EL (cell line): ENCODE measurements around the gene MYL5.
"Not testable (repeated sequence)": the region's sequence is repeated elsewhere in the genome, so short reads cannot be mapped to it uniquely, and the experiment has no call there.

Experiments used
- DNase-seq: peaks from one replicate; pipeline ENCODE4 v3.0.0-alpha.2; 2016

MYL5 gene

DNA sequence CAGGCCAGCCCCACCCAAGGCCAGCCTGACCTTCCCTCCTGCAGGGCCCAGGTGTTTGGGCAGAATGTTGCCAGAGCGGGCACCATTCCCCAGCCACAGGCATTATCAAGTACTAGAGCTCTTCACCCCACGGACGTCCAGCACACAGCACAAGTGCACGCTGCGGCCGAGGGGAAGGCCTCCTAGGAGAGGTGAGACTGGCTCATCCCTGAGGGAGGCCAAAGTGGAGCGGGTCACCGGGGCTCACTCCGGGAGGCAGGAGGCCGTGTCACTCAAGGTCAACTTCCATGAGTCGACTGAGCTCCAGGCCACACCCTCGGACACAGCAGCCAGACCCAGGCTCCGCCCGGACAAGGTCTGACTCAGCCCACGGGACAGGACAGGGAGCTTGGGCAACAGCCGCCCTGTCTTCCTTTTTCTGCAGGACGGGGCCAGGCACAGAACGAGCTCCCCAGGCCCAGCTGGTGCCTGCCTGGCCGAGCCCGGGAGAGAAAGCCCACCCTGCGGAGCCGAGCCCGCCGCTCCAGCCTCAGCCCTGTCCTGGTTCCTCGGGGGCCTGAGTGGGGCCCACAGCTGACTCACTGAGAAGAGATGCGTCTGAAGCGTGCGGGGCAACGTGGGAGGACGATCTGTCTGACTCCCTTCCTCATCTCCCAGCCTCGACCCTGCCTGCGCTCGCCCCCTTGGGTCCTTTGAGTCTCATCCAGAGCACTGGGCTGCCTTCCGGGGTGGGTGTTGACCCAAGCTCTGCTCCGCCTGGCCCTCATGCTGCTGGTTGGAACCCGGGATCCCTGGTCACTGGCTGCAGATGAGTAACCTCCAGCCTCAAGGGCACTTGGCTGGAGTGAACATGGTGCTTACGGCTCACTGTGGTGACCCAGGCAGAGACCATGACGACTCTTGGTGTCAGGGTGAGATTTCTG is 13.0 kb downstream of the MYL5 start:
- peak; percentile 91 for DNase-seq

DNA sequence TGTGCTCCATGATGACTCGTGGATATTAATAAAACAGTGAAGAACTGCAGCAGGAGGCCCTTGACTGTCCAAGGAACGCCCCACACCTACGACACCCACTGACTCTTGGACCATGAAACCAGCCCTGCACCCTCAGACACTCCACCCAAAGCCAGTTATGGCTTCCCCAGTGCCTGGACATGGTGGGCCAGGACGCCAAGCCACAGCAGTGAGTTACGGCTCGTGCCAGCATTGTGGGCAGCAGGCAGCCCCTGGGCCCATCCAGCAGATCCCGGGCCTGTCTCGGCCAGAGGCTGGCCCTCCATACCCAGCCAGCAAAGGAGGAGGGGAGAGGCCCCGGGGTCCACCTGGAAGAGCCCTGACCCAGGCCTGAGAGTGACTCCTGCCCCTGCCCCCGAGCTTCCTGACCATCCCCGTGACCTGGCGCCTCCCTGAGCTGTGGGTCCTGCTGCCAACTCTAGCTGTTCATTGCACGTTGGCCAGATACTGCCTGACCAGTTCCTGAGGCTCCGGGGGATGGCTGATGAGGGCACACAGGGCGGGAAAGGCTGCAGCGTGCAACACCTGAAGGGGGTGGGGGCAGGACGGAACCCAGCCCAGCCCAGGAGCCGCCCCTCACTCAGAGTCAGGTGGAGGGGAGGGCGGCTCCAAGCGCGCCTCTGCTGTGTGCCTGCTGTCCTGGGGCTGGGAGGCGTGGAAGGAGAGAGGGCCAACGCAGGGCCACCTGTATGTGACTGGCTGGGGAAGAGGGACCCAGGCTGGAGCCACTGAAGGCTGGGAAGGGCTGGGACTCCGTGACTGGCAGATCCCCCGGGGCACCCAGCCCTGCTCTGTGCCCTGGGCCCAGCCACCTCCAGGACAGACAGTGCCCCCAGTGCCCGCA is 13.9 kb downstream of the MYL5 start:
- no peak for DNase-seq

DNA sequence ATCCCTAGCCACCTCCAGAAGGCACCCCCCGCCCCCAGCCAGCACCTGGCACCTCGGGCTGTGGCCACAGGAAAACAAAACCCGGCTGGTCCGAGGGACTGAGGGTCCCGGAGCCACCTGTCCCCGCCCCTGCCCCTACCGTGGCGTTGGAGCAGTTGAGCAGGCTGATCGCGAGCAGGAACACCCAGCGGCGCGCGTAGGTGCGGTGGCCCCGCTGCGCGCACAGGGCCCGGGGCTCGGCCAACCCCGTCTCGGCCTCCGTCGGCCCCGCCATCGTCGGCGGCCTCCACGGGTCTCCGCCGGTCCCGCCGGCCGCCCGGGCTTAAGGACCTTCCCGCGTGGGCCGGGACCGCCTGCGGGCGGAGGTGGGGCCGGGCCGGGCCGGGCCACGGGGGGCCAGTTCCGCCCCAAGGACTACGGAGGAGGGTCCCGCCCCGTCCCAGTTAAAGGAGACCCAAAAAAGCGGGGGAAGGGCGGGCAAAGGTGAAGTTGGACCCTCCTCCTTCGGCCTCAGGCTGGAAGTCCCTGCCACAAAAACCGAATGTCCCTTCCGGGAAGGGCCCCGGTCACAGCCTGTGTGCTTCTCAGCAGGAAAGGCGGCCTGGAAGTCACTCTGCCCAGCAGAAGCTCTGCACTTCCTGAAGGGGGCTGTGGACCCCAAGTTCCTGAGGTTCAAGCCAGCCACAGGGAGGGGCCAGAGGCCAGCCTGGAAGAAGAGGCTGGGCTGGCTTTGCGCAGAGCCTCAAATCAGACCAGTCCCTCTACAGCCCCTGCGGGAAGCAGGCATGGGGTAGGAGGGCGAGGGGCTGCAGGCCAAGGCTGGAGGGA is 14.7 kb downstream of the MYL5 start, which contains the start of gene SLC49A3:
Gene SLC49A3, minus strand, starts transcription at position 298 of the 828 bp plus-strand sequence. Its CDS starts 24 bp downstream, at position 274.
- DNase-seq: no peak

DNA sequence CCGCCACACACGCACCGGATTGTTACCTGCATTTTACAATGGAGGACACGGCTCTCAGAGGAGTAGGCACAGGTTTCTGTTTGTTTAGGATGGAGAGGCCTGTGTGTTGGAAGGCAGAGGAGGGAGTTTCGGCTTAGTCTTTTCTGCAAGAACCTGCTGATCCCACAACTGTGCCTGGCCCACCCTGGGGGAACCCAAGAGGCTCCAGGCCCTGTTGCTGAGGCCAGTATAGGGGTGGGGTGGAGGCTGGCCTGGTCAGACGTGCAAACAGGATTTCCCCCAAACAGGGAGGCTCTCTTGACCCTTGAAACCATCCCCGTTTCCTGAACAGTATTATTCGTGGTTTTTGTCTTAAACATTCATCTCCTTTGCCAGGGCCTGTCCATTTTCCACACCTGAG is 15.4 kb downstream of the MYL5 start:
- DNase-seq: no peak

DNA sequence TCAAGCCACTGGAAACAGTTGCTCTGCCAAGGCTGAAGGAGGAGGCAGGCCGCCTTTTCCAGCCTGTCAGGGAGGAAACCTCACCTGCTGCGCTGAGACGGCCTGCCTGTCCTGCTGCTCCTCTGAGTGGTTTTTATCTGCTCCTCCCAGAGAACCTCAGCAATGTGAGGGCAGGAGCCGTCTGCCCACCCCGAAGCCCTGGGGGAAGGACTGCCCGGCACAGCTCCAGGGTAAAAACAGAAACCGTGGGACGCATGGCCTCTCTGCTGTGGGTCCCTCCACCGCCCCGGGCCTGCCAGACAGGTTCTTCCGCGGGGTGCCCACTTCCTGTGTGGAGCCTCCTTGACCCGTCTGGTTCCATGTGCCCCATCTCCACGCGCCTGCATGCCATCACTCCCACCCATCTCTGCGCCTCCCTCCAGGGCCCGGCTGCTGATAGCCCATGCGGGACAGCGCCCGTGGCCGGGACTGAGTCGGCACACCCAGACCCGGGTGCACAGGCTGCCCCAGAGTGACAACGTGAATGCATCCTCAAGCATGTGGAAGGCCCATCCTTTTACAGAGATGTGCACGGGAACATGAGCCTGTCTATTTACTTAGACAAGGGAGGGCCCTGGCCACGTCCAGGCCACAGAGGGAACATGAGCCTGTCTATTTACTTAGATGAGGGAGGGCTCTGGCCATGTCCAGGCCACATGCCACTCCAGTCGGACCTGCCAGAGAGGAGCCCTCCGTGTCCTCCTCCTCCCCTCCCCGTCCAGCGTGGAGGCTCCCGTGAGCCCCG is 18.6 kb downstream of the MYL5 start:
- no peak for DNase-seq

DNA sequence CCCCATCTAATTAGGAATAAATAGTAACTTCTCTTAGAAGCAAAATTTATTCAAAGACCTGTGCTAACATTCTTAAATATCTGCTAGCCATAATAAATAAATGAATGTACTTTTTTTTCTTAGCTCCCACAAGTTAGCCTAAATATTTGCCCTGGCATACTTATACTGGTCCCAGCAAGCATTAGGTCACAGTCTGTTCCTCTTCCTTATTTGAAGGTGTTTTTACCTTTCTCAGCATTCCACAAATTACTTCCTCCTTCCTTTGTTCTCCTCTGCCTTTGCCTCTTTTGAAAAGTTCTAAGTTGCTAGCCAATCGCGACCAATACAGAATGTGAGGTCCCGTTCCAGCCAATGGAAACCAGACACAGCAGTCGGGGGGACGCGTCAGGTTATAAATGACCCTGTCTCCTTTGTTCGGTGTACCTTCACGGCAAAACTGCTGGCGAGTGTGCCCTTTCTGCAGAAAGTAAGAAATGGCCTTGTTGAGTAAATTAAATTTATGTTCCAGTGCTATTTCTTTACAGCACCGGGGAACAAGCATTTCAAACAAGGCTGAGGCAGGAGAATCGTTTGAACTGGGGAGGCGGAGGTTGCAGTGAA is 20.1 kb downstream of the MYL5 start:
- not testable (repeated sequence) for DNase-seq

DNA sequence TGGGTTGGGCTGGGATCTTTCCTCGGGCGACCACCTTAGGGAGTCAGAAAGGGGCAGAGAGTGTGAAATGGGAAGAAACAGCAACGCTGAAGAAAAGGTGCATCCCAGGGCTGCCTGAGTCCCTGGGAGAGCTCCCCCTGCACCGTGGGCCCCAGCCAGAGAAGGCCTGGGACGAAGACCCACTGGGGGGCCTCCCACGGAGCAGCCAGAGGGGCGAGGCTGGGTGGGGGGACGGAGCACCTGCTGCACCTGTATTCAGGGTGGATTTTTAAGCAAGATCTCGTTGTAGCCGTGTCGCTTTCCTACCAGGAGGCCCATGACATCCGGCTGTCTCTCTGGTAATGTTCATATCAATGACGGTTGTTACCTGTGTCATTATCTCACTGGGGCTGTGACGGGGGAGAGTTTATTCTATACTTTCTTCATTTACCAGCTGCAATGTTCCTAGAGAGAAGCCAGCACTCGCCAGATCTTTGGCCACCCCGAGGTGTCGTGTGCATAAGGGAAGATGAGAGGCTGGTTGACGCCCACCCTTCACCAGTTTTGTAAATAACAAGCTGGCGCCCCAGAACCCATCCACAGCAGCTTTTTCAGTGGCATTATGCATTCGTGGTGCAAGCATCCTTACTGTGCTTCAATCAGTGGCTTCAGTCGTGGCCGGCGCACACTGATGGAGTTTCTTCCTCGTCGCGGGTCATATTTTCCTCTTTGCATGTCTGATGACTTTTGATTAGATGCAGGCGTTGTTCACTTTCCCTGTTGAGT is 25.7 kb downstream of the MYL5 start:
- DNase-seq: no peak

DNA sequence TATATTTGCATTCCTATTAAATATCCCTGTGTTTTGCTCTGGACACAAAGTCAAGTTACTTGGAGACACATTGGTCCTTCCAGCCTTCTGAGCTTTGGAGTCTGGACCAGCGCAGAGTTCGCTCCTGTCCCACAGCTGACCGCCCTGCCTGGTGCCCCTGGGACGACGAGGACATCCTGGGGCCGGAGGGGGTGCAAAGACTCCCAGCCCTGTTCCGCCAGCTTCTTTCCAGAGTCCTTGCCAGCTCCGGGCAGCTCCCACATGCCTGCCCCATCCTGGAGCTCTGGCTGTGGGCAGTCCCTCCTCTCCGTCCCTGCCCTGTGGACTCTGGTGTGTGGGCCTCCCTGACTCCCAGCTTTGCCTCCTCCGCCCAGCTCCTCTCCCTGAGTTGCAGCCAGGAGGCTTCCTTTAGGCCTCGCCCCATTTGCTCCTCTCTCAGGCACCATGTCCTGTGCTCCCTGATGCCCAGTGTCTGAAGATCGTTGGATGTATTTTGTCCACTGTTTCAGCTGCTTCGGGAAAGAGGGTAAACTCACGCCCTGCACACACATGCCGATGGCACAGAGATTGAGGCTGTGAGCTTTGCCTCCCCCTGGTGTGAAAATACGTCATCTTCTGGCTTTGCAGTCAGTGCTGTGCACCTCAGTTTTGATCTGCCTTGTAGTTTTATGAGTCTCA is 26.4 kb downstream of the MYL5 start:
- no peak for DNase-seq

DNA sequence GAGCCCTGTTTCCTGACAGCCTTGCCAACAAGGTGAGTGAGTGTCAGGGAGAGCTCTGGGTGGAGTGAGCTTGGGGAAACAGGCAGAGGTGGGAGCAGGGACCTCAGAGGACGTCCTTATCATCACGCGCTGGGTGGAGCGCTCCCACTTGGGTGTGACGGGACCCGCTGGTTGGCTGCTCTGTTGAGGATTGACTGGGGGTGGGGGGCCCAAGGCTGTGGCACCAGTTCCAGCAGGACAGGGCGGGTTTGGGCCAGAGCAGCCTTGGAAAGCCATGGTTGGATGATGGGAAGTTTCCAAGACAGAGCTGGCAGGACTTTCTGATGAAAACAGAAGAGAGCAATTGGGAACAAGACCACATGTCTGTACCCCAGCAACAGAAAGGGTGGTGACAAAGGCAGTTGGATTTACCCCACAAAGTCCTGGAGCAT is 28.3 kb downstream of the MYL5 start:
- DNase-seq: no peak

DNA sequence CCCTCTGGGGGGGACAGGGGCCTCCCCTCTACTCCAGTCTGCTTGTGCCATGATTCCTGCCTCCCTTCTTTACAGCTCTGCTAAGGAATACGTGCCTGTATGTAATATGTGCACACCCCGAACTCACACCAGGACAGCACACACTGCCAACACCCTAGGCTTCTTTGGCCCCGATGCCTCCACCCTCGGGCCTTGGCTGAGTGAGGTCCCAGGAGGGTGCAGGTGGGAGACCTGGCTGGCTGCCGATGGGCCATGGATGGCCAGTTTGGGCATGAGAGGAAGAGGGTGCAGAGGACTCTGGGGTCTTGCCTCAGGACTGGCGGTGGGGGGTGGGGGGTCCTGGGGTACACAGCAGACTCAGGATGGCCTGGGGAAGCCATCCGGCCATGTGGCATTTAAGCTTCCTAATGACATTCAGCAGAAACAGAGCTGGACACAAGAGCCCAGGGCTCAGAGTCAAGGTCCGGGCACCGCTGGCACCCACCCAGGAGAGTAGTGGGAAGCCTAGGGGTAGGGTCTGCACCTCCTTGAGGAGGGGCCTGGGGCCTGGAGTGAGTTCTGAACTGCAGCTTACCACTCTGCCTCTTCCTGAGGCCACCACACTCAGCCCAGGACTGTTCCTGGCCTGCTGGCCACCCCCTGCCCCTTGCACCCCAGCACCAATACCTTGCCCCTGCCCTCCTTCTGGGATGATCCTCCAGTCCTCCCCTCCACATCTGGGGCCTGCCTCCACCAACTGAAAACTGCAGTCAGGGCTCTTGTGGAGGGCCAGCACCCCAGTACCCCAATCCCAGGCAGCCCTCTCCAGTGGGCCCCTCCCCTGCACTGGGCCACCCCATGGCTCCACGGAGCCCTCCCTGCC is 29.2 kb downstream of the MYL5 start:
- DNase-seq: no peak

DNA sequence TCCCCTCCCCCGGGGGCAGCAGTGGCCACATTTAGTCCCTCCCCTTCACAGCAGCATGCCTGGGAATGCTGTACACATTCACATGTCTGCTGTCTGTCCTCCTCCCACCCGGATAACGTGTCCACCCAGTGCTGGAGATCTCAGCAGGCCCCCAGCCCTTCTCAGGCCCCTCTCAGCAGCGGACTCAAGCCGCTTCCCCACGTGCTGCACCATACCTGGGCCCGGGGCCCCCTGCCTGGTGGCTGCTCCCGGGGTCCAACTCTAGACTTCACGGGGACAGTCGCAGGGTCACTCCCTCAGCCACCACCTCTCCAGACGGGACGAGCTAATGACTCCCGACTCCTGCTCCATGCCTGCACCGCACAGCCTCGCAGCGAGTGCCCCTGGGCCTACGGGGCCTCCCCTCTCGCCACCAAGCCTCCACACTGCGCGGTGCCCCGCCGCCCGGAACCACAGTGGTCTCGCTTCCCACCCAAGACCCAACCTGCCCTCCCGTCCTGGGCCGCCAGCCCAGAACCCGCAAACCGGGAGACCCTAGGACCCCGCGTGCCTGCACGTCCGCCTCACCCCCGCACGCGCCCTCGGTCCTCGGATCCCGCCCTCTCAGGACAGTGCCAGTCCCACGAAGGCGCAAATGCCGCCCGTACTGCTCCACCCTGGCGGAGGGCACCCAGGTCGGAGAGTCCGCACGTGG is 30.0 kb downstream of the MYL5 start:
- no peak for DNase-seq

DNA sequence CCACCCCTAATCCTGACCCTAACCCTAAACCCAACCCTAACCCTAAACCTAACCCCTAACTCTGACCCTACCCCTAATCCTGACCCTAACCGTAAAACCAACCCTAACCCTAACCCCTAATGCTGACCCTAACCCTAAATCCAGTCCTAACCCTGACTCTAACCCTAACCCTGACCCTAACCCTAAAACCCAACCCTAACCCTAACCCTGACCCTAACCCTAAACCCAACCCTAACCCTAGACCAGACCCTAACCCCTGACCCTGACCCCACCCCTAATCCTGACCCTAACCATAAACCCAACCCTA is 30.6 kb downstream of the MYL5 start:
- DNase-seq: no peak

DNA sequence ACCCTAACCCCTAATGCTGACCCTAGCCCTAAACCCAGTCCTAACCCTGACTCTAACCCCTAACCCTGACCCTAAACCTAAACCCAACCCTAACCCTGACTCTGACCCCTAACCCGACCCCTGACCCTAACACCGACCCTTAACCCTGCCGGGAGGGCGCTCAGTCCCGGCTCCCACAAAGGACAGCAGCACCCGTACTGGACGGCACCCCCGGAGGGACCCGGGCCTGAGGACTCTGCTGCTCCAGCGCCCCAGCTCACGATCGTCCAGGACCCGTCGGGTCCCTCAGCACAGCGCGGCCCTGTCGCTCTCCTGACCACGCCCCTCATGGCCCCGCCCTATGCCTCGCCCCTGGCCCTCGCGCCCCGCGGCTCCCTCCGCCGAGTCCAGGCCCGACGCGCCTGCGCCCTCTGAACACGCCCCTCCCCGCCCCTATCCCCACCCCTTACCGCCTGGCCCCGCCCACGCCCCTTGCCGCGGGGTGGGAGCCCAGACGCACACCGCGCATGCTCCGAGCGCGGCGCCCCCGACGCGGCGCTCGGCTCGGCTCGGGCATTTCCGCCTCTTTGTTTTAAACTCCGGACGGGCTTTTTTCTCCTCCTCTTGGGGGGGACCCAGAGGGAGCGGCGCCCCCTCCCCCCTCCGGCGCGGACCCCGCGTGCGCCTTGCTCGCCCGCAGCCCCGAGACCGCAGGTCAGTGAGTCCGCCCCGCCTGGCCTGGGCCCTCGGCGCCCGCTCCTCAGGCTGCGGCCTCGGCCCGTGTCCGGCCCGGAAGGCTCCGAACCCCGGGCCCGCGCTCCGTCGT is 31.1 kb downstream of the MYL5 start, which contains the start of gene PCGF3:
Gene PCGF3, plus strand, starts transcription at position 555 of the 805 bp plus-strand sequence. CDS start 27,849 bp downstream, outside the sequence.
- DNase-seq: peak; percentile 93

DNA sequence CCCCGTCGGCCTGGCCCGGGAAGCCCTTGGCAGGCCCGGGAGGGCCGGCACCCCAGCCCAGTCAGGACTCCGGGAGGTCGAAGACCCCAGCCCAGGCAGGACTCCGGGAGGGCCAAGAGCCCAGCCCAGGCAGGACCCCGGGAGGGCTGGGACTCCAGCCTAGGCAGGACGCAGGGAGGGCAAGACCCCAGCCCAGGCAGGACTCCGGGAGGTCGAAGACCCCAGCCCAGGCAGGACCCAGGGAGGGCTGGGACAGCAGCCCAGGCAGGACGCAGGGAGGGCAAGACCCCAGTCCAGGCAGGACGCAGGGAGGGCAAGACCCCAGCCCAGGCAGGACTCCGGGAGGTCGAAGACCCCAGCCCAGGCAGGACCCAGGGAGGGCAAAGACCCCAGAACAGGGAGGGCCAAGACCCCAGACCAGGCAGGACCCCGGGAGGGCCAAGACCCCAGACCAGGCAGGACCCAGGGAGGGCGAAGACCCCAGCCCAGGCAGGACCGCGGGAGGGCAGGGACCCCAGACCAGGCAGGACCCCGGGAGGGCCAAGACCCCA is 31.8 kb downstream of the MYL5 start:
- DNase-seq: not testable (repeated sequence)

DNA sequence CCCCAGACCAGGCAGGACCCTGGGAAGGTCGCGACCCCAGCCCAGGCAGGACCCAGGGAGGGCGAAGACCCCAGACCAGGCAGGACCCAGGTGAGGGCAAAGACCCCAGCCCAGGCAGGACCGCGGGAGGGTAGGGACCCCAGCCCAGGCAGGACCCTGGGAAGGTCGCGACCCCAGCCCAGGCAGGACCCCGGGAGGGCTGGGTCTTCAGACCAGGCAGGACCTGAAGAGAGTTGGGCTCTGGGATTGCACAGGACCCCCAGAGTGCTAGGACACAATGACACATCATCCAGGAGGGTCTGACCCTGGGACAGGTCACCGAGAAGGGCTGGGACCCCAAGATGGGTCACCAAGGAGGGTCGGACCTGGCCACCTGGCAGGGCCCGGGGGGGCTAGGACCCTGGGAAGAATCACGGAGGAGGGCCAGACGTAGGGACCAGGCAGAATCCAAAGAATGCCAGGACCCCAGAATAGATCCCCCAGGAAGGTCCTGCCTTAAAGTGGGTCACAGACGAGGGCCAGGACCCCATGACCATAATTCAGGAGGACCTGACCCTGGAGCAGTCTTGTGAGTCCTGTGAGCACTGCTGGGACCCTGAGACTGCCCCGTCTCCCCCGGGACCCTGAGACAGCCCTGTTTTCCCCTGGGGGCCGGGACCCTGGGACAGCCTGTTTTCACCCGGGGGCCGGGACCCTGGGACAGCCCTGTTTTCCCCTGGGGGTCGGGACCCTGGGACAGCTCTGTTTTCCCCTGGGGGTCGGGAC is 32.7 kb downstream of the MYL5 start:
- DNase-seq: no peak

DNA sequence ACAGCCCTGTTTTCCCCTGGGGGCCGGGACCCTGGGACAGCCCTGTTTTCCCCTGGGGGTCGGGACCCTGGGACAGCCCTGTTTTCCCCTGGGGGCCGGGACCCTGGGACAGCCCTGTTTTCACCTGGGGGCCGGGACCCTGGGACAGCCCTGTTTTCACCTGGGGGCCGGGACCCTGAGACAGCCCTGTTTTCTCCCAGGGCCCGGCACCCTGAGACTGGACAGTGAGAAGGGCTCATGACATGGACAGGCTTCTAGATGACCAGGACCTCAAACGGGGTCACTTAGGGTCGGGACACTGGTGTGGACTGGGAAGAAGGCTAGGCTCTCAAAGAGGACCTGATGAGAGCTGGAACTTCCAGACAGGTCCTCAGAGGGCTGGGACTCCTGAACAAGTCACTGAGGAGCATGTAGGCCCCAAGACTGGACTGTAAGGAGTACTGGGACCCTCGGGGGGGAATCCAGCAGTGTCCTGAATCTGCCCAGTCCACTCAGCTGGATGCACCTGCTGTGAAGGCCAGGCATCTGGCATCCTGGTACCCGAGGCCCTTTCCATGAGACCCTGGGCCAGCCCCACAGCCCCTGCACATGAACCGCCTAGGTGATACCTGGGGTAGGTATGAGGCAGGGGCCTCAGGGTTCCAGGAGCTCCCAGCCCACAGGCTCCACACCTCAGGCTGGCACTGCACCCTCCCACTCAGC is 33.7 kb downstream of the MYL5 start:
- DNase-seq: no peak
